Testis (tissue), 3 donors: Measurements from ENCODE around the gene TAF8. TPM values are rescaled to one million over a fixed set of nuclear protein-coding genes. Genes with fewer than 3 reads are reported as not detected.
A peak's percentile ranks its signal among the peaks of the same experiment; 100 is the strongest.

Source experiments
- DNase-seq: peaks from one replicate; pipeline ENCODE4 v3.0.0-alpha.2; 2019
- H3K27ac ChIP-seq, 2 donors: fragments of 200-600 bp; sonication (generic); one replicate each; pipeline ENCODE4 v1.5.1; 2019
- H3K27me3 ChIP-seq: fragments of 200-600 bp; sonication (generic); one replicate; pipeline ENCODE4 v1.5.1; 2019
- H3K36me3 ChIP-seq: fragments of 200-600 bp; sonication (generic); one replicate; pipeline ENCODE4 v1.5.1; 2017; ENCODE audit warnings: low read depth; ENCODE audit errors: missing control alignments
- H3K4me1 ChIP-seq: fragments of 200-600 bp; sonication (generic); one replicate; pipeline ENCODE4 v1.5.1; 2019
- H3K4me3 ChIP-seq, 2 donors: fragments of 200-600 bp; sonication (generic); one replicate each; pipeline ENCODE4 v1.5.1; 2017 to 2019
- H3K9me3 ChIP-seq: fragments of 200-600 bp; sonication (generic); one replicate; pipeline ENCODE4 v1.5.1; 2017
- CTCF ChIP-seq, 3 experiments: fragments of 450-650 bp in 2 of 3; fragments of 200-600 bp in 1 of 3; sonication (generic) in 1 of 3; IDR thresholded peaks; one replicate each; pipeline ENCODE4 v1.5.1; 2016 to 2019; ENCODE audit warnings: antibody characterized with exemption in 3 of 3, mild to moderate bottlenecking in 2 of 3, moderate library complexity in 1 of 3
- POLR2A ChIP-seq: fragments of 450-650 bp; IDR thresholded peaks from one replicate; pipeline ENCODE4 v1.6.1; 2017; ENCODE audit warnings: antibody characterized with exemption, mild to moderate bottlenecking, moderate library complexity
- WGBS, 2 donors: methylation state at CpG; one replicate each; pipeline ENCODE4 v1.1.5; 2018; 5-methylcytosine and 5-hydroxymethylcytosine counted together
- intact Hi-C: fragments of 100-400 bp; cut with DNase I; formaldehyde crosslinking; loops from one replicate; pipeline ENCODE4 v1.15.1; 2023; ENCODE audit warnings: low total_unique reads
- polyA plus RNA-seq: library from polyadenylated mRNA; stranded (reverse); fragments of 350-450 nt; fragmentation: Illumina TruSeq; extraction: RNeasy Lipid Tissue Mini Kit (QIAGEN cat#74804); gene quantifications from one replicate; pipeline ENCODE4 v1.2.3, GENCODE V29; 2014; ENCODE audit warnings: low read depth, low replicate concordance; ENCODE audit not compliant: insufficient read depth
- total RNA-seq, 2 donors: library from RNA; depleted of rRNA; stranded (reverse); fragments of >200 nt; gene quantifications; one replicate each; pipeline ENCODE4 v1.2.3, GENCODE V29; 2016

The TAF8 gene
- total and polyA plus RNA-seq, 3 donors from 2014 or later: 20.8 to 51.3 (median 29.7) TPM

- no peak for DNase-seq
- Histone ChIP-seq H3K27ac (no peak overlapping the region), H3K9me3 (no peaks in the 10 kb centered on the region), H3K36me3 (no peaks in the 10 kb centered on the region), H3K27me3 (no peaks in the 10 kb centered on the region), H3K4me3 (no peak overlapping the region), H3K4me1 (peaks cover 9% of the 10 kb centered on the region)
- TF ChIP-seq CTCF (IDR thresholded peaks at IDR 0.05) (no peak), POLR2A (no peak)
- 49 to 72% methylated on average over 4 of the region's 4 CpGs for WGBS, 2 donors
- intact Hi-C loops: no loop called here
These were observed 33.2 kb upstream of the TAF8 start for GRCh38 chr6:42017021-42017643.

GRCh38 chr6:42020967-42021366, 29.4 kb upstream of the TAF8 start:
- Histone ChIP-seq H3K9me3 (no peaks in the 10 kb centered on the region), H3K4me1 (peaks cover 16% of the 10 kb centered on the region), H3K4me3 (no peak overlapping the region), H3K27ac (no peak overlapping the region), H3K27me3 (no peaks in the 10 kb centered on the region), H3K36me3 (no peaks in the 10 kb centered on the region)
- no peak for DNase-seq
- TF ChIP-seq POLR2A (no peak), CTCF (IDR thresholded peaks at IDR 0.05) (no peak)
- WGBS, 2 donors: 90% methylated on average over 8 of the region's 8 CpGs
- intact Hi-C loops: no loop called here

GRCh38 chr6:42021847-42022754, 28.2 kb upstream of the TAF8 start:
- Histone ChIP-seq H3K36me3 (no peaks in the 10 kb centered on the region), H3K4me1 (peaks cover 16% of the 10 kb centered on the region), H3K27ac (peak overlapping the region in 1 of 2 donors; percentile 41), H3K4me3 (no peak overlapping the region), H3K9me3 (no peaks in the 10 kb centered on the region), H3K27me3 (no peaks in the 10 kb centered on the region)
- intact Hi-C loops: no loop called here
- DNase-seq: no peak
- TF ChIP-seq CTCF (IDR thresholded peaks at IDR 0.05): no peak
- 58 to 64% methylated on average over 10 to 12 of the region's 12 CpGs for WGBS, 2 donors

GRCh38 chr6:42022755-42023384, 27.5 kb upstream of the TAF8 start:
- Histone ChIP-seq H3K27ac (no peak overlapping the region), H3K36me3 (no peaks in the 10 kb centered on the region), H3K9me3 (no peaks in the 10 kb centered on the region), H3K4me1 (peaks cover 17% of the 10 kb centered on the region), H3K4me3 (no peak overlapping the region), H3K27me3 (no peaks in the 10 kb centered on the region)
- intact Hi-C loops: no loop called here
- DNase-seq: no peak
- 89 to 90% methylated on average over 12 to 14 of the region's 14 CpGs for WGBS, 2 donors
- TF ChIP-seq CTCF (IDR thresholded peaks at IDR 0.05) (no peak), POLR2A (no peak)
